KOPT-K1 (cell line): ENCODE measurements around the gene PSKH1.
"Not testable (repeated sequence)": the region's sequence is repeated elsewhere in the genome, so short reads cannot be mapped to it uniquely, and the experiment has no call there.

Source experiments
- H3K27ac ChIP-seq: fragments of 200-600 bp; sonication (generic); 2 replicates; pipeline ENCODE4 v1.5.1; 2016; ENCODE audit warnings: antibody characterized with exemption, mild to moderate bottlenecking, low read depth, low read length; ENCODE audit not compliant: poor library complexity, severe bottlenecking
- H3K36me3 ChIP-seq: fragments of 200-600 bp; sonication (generic); 2 replicates; pipeline ENCODE4 v1.5.1; 2017; ENCODE audit warnings: antibody characterized with exemption, mild to moderate bottlenecking, low read length, moderate library complexity; ENCODE audit not compliant: insufficient read depth
- H3K9me3 ChIP-seq: fragments of 200-600 bp; sonication (generic); 2 replicates; pipeline ENCODE4 v1.5.1; 2017; ENCODE audit warnings: antibody characterized with exemption, low read length, mild to moderate bottlenecking; ENCODE audit not compliant: insufficient read depth, poor library complexity, severe bottlenecking

PSKH1 gene

DNA sequence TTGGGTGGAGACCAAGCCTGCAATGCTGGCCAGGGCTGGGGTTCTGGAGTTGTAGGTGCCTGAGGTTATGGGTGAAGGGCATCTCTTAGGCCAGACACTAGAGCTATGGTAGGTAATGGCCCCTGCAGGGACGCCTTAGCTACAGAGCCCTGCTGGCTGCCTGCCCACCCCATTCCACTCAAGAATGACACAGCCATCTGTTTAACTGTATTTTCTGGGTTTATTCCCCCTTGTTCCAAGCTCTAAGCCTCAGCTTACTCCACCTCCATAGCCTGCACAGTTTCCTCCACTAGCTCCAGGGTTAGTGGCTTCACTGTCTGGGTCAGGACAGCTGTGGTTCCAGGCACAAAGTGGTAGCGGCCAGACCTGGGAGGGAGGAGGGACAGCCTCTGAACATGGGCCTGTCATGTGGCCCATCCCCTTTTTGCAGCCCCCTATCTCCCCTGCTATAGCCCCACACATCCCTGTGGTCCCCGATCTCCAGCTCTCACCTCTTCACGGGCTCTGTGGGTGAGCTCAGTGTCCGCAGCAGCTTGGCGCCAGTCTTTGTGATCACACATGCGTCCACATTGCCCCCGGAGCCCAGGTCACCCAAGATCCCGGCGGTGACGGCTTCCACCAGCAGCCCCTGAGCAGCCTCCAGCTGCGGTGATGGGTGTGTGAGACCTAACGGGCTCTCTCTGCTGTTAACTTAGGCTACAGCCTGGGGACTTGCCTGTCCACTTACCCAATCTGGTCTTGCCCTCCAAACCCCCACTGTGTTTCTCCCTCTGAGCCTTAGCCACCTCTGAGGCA, 41.4 kb downstream of the PSKH1 start:
- H3K27ac ChIP-seq = no peak overlapping the region
- peaks cover 57% of the 10 kb centered on the region for H3K36me3 ChIP-seq
- H3K9me3 ChIP-seq = no peaks in the 10 kb centered on the region

DNA sequence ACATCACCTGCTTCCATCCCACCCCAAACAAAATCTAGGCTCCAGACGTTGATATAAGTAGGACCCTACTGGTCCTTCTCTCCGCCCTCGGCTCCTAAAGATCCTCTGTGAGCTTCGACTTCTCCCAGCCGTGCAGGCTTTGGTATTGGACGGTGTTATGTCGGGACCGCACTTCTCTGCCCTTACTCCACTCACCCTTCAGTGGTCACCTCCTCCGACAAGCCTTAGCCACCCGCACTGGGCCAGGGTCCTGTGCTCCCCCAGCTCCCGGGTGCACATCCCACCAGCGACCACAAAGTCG, 42.0 kb downstream of the PSKH1 start:
- Histone ChIP-seq H3K36me3 (peaks cover 51% of the 10 kb centered on the region), H3K27ac (peak overlapping the region; percentile 97), H3K9me3 (no peaks in the 10 kb centered on the region)

DNA sequence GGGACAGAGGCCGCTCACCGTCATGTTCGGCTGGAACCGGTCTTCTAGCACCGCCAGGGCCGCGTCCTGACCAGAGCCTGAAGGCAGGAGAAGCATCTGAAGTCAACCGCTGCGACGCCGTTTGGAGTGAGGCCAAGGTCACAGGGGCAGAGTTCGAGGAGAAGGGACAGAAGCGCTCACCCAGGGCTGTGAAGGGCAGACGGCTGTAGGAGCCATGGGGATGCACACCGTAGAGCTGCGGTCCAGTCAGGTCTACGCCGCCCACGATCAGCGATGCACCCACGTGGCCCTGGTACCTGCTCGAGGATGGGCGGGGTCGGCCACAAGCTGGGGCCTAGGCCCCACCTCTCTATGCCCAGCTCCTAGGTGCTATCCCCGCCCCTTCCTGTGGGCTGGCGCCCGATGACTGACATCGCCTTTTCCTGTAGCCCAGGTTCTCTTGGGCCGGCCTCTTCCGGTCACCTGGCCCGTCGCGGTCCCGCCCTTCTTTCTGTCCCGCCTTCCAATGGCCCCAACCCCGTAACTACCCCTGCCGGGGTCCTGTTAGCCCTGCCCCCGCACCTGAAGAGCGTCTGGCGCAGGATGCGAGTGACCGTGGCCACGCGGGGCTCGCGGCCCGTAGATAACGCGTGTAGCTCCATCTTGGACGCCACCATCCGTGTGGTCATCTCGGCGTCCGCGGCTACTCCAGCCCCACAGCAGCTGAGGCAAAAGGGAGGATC, 42.5 kb downstream of the PSKH1 start:
- H3K9me3 ChIP-seq = no peaks in the 10 kb centered on the region
- peaks cover 46% of the 10 kb centered on the region for H3K36me3 ChIP-seq
- H3K27ac ChIP-seq = peak overlapping the region; percentile 97

DNA sequence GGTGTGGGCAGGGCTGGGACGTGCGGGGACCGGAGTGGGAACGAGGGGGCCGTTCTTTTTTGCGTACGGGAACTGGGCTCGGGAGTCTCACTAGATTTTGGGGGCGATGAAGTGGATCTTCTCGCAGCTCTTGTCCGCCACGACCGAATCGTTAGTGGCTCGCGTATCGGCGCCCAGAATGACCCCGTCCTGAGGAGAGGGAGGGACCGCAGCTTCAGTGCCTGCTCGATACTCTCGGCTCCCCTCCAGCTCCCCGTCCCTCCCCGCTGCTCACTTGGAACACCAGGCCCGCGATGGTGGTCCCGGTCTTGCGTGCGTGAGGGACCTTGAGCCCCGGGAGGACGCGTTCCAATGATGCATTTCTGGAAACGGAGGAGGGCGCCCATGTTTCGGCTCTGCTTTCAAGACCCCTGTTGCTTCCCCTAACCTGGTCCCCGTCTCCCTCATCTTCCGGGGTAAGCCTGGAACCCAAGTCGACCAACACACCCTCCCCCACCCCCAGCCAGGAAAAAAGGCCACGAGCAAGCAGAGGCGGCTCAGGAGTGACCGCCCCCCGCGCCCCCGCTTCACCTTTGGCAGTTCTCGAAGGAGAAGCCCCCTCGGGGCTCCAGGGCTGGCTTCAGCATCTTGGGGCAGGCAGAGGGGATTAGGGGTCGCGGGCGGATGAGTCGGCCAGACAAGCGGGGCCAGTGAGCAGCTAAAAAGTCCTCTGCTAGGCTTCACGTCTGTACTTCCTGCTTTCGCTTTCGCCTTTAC, 43.2 kb downstream of the PSKH1 start, which contains the start of gene PSMB10:
TSS of gene PSMB10 (minus strand) at position 727 of the 756 bp plus-strand sequence. CDS start at position 626, 101 bp downstream.
- Histone ChIP-seq H3K9me3 (no peaks in the 10 kb centered on the region), H3K36me3 (peaks cover 40% of the 10 kb centered on the region), H3K27ac (peak within 1 kb of the TSS; percentile 97)

DNA sequence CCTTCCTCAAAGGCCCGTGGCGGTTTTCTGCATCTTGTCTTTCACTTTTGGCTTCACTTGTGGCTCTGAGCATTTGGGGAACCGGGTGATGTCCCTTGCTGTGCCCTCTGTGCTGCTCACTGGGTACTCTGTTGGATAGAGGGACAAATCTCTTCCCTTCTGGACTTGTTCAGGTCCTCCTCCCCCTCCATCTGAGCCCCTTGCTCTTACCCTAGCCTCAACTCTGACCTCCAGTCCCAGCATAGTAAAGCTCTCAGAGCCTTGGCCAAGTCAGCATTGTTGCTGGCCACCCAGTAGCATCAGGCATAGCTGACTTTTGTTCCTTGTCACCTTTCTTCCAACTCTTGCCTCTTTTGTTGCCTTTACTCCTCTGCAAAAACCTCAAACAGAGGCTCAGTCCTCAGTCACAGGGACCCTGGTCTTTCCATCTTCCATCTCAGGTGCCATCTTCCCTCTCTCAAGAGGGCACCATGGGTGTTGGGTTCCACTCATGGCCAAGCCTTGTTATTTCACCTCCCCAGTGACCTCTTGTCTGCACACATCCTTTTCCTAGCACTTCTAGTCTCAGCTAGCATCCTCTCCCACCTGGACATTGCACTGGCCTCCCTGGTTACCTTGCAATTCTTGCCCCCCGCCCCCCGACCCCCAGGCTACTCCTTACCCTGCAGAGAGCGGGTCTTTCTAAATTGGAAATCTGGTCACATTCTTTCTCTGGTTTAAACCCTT, 44.0 kb downstream of the PSKH1 start:
- Histone ChIP-seq H3K27ac (peak overlapping the region; percentile 97), H3K36me3 (peaks cover 40% of the 10 kb centered on the region), H3K9me3 (no peaks in the 10 kb centered on the region)

DNA sequence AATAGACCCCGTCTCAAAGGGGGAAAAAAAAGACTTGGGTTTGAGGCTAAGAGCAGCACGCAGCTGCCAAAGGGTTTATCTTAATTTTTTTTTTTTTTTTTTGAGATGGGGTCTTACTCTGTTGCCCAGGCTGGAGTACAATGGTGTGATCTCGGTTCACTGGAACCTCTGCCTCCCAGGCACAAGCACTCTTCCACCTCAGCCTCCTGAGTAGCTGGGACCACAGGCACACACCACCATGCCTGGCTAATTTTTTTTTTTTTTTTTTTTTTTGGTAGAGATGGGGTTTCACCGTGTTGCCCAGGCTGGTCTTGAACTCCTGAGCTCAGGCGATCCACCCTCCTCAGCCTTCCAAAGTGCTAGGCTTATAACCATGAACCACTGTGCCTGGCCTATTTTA, 44.7 kb downstream of the PSKH1 start:
- peaks cover 40% of the 10 kb centered on the region for H3K36me3 ChIP-seq
- H3K27ac ChIP-seq = peak overlapping the region; percentile 97
- H3K9me3 ChIP-seq = not testable (repeated sequence)

DNA sequence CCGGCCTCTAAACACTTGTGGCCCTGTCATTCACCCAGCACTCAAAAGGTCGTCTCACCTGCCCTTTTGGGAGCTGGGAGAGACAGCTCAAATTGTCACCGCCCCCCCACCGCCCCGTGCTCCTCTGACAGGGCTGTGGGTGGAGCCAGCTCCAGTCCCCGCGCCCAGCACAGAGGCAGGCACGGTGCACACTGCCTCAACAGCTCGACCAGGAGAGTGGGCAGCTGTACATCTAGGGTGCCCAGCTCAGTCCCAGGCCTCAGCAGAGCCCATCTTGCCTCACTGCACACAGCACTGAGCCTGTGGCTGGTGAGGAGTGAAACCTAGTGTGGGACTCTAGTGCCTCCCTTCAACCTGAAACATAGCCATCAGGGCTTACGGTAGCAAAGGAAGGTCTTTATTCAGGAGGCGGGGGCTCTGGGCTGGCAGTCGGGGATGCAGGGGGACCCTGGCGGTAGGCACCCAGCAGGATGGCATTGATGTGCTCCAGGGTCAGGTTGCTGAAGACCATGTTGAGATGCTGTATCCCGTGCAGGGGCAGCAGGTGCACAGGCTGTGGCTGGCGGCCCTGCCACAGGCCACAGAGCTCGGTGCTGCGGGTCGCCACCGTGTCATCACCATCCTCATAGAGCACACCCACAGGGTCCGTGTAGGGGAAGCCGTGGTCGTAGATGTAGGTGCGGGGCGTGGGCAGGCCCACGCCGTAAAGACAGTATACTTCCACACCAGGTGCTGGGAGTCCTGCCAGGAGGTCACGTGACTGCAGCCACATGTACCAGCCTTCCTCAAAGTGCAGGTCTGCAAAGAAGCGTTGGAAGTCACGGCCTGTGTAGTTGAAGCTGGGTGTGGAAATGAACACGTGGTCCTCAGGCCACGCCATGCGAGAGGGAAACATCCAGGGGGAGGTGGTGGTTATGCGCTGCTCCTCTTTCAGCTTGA, 46.7 kb downstream of the PSKH1 start:
- Histone ChIP-seq H3K27ac (peak overlapping the region; percentile 33), H3K9me3 (no peaks in the 10 kb centered on the region), H3K36me3 (peaks cover 40% of the 10 kb centered on the region)

DNA sequence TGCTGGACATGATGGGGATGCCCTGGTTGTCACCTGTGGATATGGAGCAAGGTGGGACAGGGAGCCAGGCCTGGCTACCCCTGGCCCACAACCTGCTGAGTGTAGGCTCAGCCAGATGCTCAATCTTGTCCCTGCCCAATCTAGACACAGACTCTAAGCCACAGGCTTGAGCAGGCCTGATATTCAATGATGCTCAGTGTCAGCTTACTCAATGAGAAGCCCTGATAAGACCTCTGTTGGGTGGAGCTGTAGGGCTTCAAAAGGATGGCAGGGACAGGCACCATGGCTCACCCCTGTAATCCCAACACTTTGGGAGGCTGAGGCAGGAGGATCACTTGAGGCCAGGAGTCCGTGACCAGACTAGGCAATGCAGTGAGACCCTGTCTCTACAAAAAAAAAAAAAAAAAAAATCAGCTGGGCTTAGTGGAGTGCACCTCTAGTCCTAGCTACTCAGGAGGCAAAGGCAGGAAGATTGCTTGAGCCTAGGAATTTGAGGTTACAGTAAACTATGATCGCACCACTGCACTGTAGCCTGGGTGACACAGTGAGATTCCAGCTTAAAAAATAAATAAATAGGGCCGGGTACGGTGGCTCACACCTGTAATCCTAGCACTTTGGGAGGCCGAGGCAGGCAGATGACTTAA, 47.5 kb downstream of the PSKH1 start:
- no peaks in the 10 kb centered on the region for H3K9me3 ChIP-seq
- H3K27ac ChIP-seq = peak overlapping the region; percentile 33
- H3K36me3 ChIP-seq = peaks cover 41% of the 10 kb centered on the region

DNA sequence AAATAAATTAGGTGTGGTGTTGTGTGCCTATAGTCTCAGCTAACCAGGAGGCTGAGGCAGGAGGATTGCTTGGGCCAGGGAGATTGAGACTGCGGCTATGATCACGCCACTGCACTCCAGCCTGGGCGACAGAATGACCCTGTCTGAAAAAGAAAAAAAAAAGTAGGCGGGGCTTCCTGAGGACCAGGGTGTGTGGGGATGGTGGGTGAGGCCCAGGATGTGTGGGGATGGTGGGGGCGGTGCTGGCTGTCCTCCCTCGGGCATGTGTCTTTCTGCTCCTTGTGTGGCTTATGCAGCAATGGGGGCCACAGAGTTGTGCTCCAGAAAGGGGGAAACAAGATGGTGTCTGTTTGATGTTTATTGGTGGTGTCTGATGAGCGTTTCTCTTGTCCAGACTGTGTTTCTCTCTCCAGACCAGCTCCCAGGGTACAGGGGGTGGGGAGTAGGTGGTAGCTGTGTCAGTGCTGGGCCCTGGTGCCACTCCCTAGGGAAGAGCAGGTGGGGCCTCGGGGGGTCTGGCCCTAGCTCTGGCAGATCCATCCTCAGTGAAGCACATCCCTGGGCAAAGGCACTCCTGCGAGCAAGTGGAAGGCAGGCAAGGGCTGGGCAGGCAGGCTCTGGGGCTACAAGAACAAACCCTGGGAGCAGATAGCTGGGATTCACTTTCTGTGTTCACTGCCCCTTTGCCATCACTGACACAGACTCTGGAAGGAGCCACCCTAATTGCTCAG, 48.6 kb downstream of the PSKH1 start:
- Histone ChIP-seq H3K27ac (no peak overlapping the region), H3K9me3 (no peaks in the 10 kb centered on the region), H3K36me3 (peaks cover 52% of the 10 kb centered on the region)

DNA sequence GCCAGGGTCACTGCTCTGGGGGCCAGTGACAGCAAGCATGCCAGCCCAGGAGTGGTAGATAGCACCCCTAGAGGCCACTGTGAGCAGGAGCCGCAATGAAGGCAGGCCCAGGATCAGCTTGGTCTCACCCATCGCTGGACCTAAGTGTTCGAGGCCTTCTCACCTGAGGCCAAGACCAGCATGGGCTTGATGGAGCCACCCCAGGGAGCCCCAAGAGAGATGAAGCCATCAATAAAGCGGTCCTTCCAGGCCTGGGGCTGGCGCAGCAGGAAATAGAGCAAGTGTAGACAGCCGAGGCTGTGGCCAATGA, 49.1 kb downstream of the PSKH1 start:
- Histone ChIP-seq H3K27ac (no peak overlapping the region), H3K9me3 (no peaks in the 10 kb centered on the region), H3K36me3 (peaks cover 57% of the 10 kb centered on the region)

DNA sequence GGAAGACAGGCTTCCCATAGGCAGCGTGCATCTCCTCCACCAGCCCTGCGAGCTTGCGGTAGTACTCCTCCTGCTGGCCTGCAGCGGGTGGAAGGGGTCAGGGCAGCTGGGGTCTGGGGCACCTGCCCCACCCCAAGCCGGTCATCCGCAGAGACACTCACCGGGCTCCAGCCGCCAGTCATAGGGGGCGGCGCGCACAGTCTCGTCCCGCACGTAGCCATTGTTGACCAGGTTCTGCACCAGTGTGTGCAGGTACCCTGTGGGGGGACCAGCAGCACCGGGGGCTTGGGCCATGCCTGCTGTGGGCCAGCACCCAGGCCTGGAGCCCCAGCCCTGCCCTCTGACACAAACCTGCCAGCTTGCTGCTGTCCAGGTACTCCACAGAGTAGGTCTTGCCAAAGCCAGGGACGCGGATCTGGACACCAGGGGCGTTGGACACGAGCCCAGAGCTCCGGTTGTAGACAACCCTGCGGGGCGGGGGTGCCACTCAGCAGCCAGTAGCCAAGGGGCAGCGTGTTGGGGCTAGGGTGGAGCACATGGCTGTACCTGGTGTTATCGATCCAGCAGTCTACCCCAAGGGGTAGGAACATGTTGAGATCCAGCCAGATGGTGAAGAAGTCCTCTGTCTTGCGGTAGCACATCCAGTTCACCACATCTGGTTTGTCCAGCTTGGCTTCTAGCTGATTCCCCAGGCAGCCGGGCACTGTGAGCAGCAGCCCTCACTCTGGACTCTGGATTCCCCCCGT, 49.6 kb downstream of the PSKH1 start:
- H3K9me3 ChIP-seq = no peaks in the 10 kb centered on the region
- peaks cover 63% of the 10 kb centered on the region for H3K36me3 ChIP-seq
- H3K27ac ChIP-seq = no peak overlapping the region

DNA sequence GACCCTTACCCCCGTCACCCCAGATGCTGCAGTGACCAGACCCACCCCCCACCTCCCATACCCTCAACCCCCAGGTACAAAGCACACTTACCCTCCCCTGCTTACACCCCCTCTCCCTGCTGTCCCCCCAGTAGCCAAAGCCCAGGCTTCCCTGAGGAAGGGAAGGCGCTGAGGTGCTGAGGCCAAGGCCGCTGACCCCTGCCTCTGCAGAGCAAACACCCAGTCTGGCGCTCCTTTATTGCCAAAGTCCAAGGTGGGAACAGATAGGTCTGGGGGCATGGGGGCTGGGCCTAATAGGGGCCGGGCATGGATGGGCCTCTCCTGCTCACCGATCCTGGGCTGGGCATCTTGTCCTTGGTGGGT, 50.2 kb downstream of the PSKH1 start:
- H3K36me3 ChIP-seq = peaks cover 68% of the 10 kb centered on the region

More for the DNA sequence above, 50.2 kb downstream of the PSKH1 start:
- no peaks in the 10 kb centered on the region for H3K9me3 ChIP-seq
- H3K27ac ChIP-seq = no peak overlapping the region
